Natural killer cell treated with Interleukin-12 subunit alpha and Interleukin-12 subunit beta and Interleukin-15 and Interleukin-18, amount 100 ng/mL, for 72 hours (primary cell): ENCODE results near the gene CHST1. TPM values are rescaled to one million over a fixed set of nuclear protein-coding genes. Genes with fewer than 3 reads are reported as not detected.

Experiments used
- ATAC-seq, 2 donors: fragments of 150-1000 bp; cut with Tn5 transposase in 1 of 2; sonication (Bioruptor Pico), chemical (Tn5 transposase) in 1 of 2; 2 replicates each; pipeline ENCODE4 v1.10.0; 2021
- DNase-seq: peaks from one replicate; pipeline ENCODE4 v3.0.0; 2022; ENCODE audit warnings: low spot score
- H3K27ac Mint-ChIP-seq, 2 donors: 1 replicate in 1 of 2; 2 replicates in 1 of 2; pipeline ENCODE4 v1.8.0; 2022; ENCODE audit warnings: mixed read lengths in 2 of 2, mild to moderate bottlenecking in 1 of 2, moderate library complexity in 1 of 2
- H3K27me3 Mint-ChIP-seq, 2 donors: 1 replicate in 1 of 2; 2 replicates in 1 of 2; pipeline ENCODE4 v1.8.0; 2022; ENCODE audit warnings: mixed read lengths in 2 of 2
- H3K36me3 Mint-ChIP-seq: one replicate; pipeline ENCODE4 v1.8.0; 2022; ENCODE audit warnings: mixed read lengths
- H3K4me1 Mint-ChIP-seq, 2 donors: 1 replicate in 1 of 2; 2 replicates in 1 of 2; pipeline ENCODE4 v1.8.0; 2022; ENCODE audit warnings: low read depth in 2 of 2, mixed read lengths in 2 of 2, mild to moderate bottlenecking in 1 of 2
- H3K4me3 Mint-ChIP-seq: one replicate; pipeline ENCODE4 v1.8.0; 2022; ENCODE audit warnings: mixed read lengths
- H3K9me3 Mint-ChIP-seq: 2 replicates; pipeline ENCODE4 v1.8.0; 2022; ENCODE audit warnings: mixed read lengths
- total RNA-seq, 2 donors: library from RNA; stranded (reverse); gene quantifications; one replicate each; pipeline ENCODE4 v1.2.3, GENCODE V29; 2022

CHST1 gene, protein sequence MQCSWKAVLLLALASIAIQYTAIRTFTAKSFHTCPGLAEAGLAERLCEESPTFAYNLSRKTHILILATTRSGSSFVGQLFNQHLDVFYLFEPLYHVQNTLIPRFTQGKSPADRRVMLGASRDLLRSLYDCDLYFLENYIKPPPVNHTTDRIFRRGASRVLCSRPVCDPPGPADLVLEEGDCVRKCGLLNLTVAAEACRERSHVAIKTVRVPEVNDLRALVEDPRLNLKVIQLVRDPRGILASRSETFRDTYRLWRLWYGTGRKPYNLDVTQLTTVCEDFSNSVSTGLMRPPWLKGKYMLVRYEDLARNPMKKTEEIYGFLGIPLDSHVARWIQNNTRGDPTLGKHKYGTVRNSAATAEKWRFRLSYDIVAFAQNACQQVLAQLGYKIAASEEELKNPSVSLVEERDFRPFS
- total RNA-seq: not detected

DNA sequence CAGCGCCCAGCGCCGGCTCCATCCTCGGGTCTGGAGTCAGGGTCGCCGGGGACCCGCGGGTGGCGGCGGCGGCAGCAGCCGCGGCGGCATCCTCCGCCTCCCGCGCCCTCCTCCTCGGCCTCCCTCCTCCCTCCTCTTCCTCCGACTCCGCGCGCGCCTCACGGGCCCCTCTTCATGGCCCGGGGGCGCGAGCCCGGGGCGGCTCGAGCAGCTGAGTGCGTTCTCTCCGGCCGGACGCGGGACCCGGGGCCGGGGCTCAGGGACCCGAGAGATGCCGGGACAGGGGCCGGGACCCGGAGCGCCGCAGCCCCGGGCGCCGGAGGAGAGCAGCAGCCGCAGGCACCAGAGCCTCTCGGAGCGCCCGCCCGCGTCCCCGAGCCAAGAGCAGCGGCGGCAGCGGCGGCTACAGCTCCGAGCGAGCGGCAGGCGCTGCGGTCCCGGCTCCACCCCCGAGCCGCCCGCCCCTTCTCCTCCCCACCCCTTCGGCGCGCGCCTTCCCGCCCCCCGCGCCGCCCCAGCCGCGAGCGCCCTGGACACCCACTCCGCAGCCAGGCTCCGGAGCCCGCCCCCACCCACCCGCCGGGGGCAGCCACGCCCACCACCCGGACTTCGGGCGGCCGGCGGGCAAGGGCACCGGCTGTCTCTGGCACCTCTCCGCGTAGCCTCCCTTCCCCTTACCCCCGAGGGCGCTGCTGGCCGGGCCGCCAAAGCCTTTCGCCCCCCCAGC is at the start of gene CHST1:
CHST1 (minus strand) TSS at position 417 of the 727 bp plus-strand sequence. CDS start 14,699 bp downstream, outside the sequence.
- Mint-ChIP-seq H3K9me3 (no peaks in the 10 kb centered on the region), H3K27me3 (peaks cover 37 to 47% of the 10 kb centered on the region in 2 donors), H3K4me1 (no peaks in the 10 kb centered on the region), H3K27ac (no peak within 1 kb of the TSS), H3K4me3 (peak within 1 kb of the TSS; percentile 68), H3K36me3 (no peaks in the 10 kb centered on the region)
- DNase-seq (no peak), ATAC-seq (peak; percentile 56 to 70)

DNA sequence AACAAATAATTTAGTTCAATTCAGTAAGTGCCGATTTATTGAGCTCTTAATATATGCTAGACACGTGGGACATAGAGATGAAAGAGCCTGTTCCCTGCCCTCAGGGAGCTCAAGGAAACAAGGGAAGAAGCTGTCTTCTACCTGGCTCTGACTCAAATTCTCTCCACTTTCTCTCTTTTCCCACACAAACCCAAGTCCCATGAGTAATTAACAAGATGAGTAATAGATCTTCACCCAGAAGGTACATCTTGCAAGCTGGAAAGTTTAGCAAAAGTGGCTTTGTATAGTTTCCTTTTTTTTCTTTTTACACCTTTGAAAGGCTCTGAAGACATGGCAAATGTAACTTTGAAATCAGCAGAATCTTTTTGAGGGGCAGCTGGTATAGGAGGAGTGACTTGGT is 48.2 kb upstream of the CHST1 start:
- Mint-ChIP-seq H3K27ac (no peak overlapping the region), H3K27me3 (peaks cover 38 to 55% of the 10 kb centered on the region in 2 donors), H3K4me3 (no peak overlapping the region), H3K36me3 (no peaks in the 10 kb centered on the region), H3K4me1 (no peaks in the 10 kb centered on the region), H3K9me3 (no peaks in the 10 kb centered on the region)
- ATAC-seq (no peak), DNase-seq (no peak)

DNA sequence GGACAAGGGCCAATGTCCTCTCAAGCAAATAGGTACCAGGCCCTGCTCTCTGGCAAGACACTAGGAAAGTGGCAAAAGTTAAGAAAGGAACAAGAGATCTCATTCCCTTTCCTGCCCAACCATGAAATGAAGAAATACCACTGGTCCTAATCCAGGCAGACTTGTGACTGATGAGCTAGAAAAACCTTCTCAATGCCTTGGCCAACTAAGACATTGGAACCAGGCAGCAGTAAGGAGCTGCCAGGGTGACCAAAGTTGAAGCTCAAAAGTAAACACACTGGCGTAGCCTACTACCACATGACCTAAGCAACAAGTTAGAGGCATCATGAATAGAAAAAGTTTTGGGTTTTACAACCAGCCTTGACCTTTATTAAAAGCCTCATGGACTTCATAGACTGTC is 45.1 kb upstream of the CHST1 start:
- H3K9me3 Mint-ChIP-seq: no peaks in the 10 kb centered on the region
- H3K27ac Mint-ChIP-seq: no peak overlapping the region
- H3K36me3 Mint-ChIP-seq: no peaks in the 10 kb centered on the region
- ATAC-seq: no peak
- peaks cover 48 to 72% of the 10 kb centered on the region in 2 donors for H3K27me3 Mint-ChIP-seq
- no peak overlapping the region for H3K4me3 Mint-ChIP-seq
- no peak for DNase-seq
- no peaks in the 10 kb centered on the region for H3K4me1 Mint-ChIP-seq

DNA sequence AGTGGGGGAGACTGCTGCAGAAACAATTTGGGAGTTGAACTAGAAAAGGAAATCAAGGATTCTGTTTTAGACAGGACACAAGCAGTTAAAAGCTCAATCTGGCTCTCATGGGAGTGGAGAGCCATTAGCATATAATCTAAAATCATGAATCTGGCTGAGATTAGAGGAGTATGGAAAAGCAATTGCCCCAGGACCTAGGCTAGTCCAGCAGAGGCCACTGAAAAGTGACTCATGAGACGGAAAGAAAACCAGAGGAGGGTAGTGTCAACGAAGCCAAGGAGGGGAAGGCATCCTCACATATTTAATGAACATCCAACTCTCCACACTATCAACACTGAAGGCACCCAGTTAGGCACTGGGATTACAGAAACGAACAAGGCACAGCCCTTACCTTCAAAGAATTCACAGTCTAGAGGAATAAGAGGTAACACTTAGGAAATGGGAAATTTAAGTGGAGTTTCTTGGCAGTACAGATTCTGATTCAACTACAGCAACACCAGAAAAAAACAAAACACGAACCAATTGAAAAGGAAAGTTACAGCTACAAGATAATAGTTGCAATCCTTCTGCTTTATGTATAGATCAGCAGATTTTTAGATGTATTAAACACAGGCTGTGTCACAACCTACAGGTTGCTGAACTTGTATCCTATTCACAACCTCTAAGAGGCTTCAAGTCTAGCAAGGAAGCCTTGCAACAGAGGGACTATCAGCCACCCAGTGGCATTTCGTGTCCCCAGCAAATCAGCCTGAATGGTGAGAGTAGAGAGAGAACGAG is 43.7 kb upstream of the CHST1 start:
- ATAC-seq (no peak), DNase-seq (no peak)
- Mint-ChIP-seq H3K27ac (no peak overlapping the region), H3K36me3 (no peaks in the 10 kb centered on the region), H3K4me1 (no peaks in the 10 kb centered on the region), H3K4me3 (no peak overlapping the region), H3K27me3 (peaks cover 51 to 75% of the 10 kb centered on the region in 2 donors), H3K9me3 (no peaks in the 10 kb centered on the region)

DNA sequence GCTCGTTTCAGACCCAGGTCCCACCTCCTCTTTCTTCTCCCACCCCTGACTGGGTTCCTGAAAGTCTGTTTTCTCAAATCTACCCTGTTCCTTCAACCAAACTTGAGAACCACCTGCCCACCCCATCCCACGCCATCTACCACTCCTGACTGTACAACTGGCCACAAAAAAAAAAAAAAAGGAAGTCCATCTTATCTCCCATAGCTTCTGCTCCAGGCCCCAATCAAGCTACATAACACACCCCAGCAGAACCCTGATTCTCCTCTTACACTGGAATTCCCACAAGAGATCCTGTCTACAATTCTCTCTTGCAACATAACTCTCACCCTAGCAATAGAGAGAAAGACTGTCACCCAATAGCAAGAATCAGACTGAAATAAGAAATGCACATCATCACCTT is 39.2 kb upstream of the CHST1 start:
- H3K27ac Mint-ChIP-seq: no peak overlapping the region
- no peaks in the 10 kb centered on the region for H3K36me3 Mint-ChIP-seq
- H3K27me3 Mint-ChIP-seq: peaks cover 38 to 65% of the 10 kb centered on the region in 2 donors
- ATAC-seq (no peak), DNase-seq (no peak)
- H3K9me3 Mint-ChIP-seq: no peaks in the 10 kb centered on the region
- no peaks in the 10 kb centered on the region for H3K4me1 Mint-ChIP-seq
- H3K4me3 Mint-ChIP-seq: no peak overlapping the region

DNA sequence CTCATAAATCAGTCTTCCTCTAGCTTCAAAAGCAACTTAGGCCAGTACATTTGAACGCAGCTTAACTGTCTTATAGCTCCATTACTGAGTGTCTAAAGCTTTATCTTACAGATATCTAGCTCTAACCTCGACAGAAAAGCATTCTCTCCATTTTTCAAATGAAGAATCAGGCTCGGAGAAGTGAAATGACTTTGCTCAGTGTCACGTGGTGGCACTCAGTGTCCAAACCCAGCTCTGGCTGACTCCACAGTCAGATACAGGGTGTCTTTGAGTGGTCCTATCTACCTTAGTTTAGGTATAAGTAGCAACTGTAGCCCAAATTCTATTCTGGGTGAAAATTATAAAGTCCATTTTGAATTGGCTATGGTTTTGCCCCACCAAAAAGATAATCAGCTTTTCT is 38.7 kb upstream of the CHST1 start:
- no peaks in the 10 kb centered on the region for H3K4me1 Mint-ChIP-seq
- ATAC-seq (no peak), DNase-seq (no peak)
- H3K4me3 Mint-ChIP-seq: no peak overlapping the region
- H3K27me3 Mint-ChIP-seq: peaks cover 37 to 65% of the 10 kb centered on the region in 2 donors
- no peak overlapping the region for H3K27ac Mint-ChIP-seq
- no peaks in the 10 kb centered on the region for H3K36me3 Mint-ChIP-seq
- H3K9me3 Mint-ChIP-seq: no peaks in the 10 kb centered on the region

DNA sequence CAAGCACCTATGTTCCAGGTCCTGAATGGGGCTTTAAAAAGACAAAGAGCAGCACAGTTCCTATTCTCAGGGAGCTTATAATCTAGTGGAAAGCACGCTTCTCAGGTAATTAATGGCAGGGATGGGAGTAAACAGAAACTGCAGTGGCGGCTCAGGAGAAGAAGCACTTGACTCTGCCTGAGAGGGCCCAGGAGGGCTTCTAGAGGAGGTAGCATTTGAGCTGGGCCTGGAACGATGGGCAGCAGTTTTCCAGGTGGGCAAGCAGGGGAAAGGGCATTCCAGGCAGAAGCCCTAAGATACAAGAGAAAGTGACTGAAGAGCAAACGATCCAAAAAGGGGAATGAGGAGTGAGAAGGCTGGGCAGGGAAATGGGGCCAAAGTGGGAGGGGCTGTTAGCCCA is 37.1 kb upstream of the CHST1 start:
- no peak overlapping the region for H3K27ac Mint-ChIP-seq
- ATAC-seq (no peak), DNase-seq (no peak)
- H3K4me3 Mint-ChIP-seq: no peak overlapping the region
- H3K4me1 Mint-ChIP-seq: no peaks in the 10 kb centered on the region
- no peaks in the 10 kb centered on the region for H3K36me3 Mint-ChIP-seq
- H3K9me3 Mint-ChIP-seq: no peaks in the 10 kb centered on the region
- peaks cover 30 to 51% of the 10 kb centered on the region in 2 donors for H3K27me3 Mint-ChIP-seq

DNA sequence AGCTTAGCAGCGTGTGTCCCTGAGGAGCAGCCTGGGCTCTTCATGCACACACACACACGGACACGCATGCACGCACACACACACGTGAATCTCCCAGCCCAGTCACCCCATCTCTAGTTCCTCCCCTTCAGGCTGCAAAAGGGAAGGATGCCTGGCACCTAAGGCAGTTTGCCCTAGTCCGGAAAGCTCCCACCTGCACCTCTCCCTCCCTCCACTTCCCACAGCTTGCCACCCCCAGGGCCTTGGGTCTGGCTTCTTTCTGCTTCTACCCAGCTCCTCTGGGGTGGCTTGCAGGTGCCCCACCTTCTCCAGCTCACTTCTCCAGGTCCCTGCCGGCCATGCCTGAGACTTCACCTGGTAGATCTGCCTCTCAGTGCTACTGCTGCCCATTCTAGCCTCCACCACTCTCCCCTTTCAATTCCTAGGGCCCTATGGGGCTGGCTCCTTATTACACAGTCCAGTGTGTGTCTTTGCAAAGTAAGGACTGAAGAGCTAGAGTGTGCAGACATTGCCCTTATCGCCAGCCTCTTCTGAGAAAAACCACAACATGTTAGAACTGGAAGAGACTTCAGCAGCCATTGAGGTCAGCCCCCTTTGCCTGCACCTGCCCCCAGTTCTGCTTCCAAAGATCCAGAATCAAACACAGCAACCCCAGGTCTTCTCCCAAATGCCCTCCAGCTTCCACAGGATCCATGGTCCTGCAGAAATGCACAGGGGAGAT is 33.5 kb upstream of the CHST1 start:
- peaks cover 17 to 22% of the 10 kb centered on the region in 2 donors for H3K27me3 Mint-ChIP-seq
- no peak overlapping the region for H3K4me3 Mint-ChIP-seq
- H3K9me3 Mint-ChIP-seq: no peaks in the 10 kb centered on the region
- DNase-seq (no peak), ATAC-seq (no peak)
- H3K27ac Mint-ChIP-seq: no peak overlapping the region
- H3K4me1 Mint-ChIP-seq: no peaks in the 10 kb centered on the region
- no peaks in the 10 kb centered on the region for H3K36me3 Mint-ChIP-seq

DNA sequence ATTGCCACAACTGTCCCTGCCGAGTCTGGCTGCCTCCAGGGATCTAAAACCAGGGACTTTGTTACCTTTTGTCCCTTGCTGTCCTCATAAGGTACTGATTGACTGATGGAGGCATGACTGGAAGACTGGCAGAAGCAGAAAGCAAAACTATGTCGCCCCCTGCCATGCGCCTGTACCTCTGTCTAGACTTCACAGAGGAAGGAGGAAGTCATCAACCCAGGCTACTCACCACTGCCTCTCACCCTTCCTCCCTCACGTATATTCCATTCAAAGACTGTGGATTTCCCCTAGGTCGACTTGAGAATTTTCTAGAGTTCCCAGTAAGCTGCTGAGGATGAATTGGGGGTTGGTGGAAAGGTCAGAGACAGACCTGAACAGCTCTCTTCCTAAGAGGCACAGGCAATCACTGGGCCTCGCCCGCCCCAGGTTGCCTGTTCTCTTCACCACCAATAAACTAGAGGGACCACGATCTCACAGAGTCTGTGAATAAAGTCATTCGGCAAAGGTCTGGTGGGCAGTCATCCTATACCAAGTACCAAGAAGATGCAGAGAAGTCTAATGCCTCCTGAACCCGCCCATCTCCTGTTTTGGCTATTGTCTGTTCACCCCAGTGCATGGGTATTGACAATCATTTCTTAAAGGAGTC is 27.5 kb upstream of the CHST1 start:
- H3K4me3 Mint-ChIP-seq: no peak overlapping the region
- H3K4me1 Mint-ChIP-seq: no peaks in the 10 kb centered on the region
- peaks cover 14% of the 10 kb centered on the region in 2 donors for H3K27me3 Mint-ChIP-seq
- no peaks in the 10 kb centered on the region for H3K9me3 Mint-ChIP-seq
- no peak for DNase-seq
- no peak overlapping the region for H3K27ac Mint-ChIP-seq
- ATAC-seq: no peak
- H3K36me3 Mint-ChIP-seq: no peaks in the 10 kb centered on the region

DNA sequence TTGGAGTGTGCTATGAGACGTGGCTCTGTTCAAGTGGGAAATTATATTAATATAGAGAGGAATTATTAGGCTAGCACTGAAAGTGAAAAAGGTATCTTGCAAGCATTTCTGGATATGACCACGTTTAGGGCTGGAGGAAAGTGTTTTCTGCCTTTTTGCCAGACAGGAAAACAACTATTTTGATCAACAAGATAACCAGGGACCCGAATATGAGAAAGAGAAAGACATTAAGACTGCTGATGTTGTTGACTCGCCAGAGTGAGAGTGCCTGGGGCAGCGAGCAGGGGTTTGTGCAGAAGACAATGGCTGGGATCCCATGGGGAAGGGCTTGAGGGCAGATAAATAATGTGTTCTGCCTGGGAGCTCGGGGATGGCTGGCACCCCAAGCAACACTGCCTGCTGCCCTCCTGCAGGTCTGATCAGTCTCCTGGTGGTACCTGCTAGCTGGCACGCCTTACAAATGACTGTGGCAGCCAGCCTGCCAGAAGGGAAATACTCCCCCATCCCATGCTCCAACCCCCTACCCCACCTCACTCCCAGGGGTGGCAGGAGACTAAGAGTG is 23.1 kb upstream of the CHST1 start:
- H3K4me1 Mint-ChIP-seq: no peaks in the 10 kb centered on the region
- H3K36me3 Mint-ChIP-seq: no peaks in the 10 kb centered on the region
- no peak for ATAC-seq
- H3K9me3 Mint-ChIP-seq: no peaks in the 10 kb centered on the region
- no peak overlapping the region for H3K27ac Mint-ChIP-seq
- H3K4me3 Mint-ChIP-seq: no peak overlapping the region
- DNase-seq: no peak
- peaks cover 31 to 34% of the 10 kb centered on the region in 2 donors for H3K27me3 Mint-ChIP-seq

DNA sequence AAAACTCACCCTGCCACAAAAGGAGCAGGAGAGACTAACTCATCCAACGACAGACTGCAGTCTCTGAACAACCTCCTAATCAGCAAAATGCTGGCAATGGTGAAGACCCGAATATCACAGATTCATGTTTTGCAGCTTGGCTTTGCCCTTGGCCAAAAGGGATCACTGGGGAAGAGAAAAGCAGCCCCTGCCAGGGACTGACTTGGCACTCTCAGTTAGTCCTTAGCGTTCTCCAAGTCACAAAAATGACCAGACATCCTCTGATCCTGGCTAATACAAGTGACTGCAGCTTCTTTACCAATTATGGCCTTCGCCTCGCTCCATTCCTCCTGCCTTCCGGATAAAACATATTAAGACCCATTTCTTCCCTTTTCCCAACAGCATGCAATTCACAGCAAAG is 22.4 kb upstream of the CHST1 start:
- H3K27ac Mint-ChIP-seq: no peak overlapping the region
- peaks cover 31 to 34% of the 10 kb centered on the region in 2 donors for H3K27me3 Mint-ChIP-seq
- no peak for ATAC-seq
- no peak for DNase-seq
- no peaks in the 10 kb centered on the region for H3K9me3 Mint-ChIP-seq
- no peak overlapping the region for H3K4me3 Mint-ChIP-seq
- no peaks in the 10 kb centered on the region for H3K4me1 Mint-ChIP-seq
- no peaks in the 10 kb centered on the region for H3K36me3 Mint-ChIP-seq

DNA sequence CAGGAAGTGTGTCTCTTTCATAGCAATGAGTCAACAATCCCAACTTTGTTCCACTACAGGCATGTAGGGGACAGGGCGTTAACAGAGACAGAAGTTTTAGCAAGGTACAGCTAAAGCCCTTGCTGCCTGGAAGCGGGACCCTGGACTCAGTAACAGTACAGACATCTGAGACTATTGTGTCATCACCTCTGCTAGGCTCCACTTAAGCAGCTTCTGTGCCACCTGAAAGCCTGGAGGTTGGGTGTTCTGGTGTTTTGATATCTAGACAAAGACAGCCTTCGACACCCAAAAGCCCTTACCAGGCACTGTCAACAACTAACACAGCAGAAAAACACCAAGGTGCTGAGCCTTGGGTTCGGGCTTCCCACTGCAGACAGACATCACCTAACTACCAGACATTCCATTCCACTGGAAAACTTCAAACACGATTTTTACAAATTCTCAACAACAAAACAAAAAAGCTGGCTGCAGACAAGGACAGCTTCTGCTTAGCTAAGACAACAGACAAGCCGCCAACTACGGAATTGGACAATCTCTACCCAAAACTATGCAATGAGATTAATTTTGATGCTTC is 20.6 kb upstream of the CHST1 start:
- H3K27ac Mint-ChIP-seq: no peak overlapping the region
- H3K36me3 Mint-ChIP-seq: no peaks in the 10 kb centered on the region
- H3K4me3 Mint-ChIP-seq: no peak overlapping the region
- H3K4me1 Mint-ChIP-seq: no peaks in the 10 kb centered on the region
- H3K9me3 Mint-ChIP-seq: no peaks in the 10 kb centered on the region
- peaks cover 28 to 30% of the 10 kb centered on the region in 2 donors for H3K27me3 Mint-ChIP-seq
- DNase-seq (no peak), ATAC-seq (no peak)
